NCI-H2227 (cell line): ENCODE data around the gene SERINC5.
A peak's percentile ranks its signal among the peaks of the same experiment; 100 is the strongest.
"Not testable (repeated sequence)": the region's sequence is repeated elsewhere in the genome, so short reads cannot be mapped to it uniquely, and the experiment has no call there.

Experiments used
- DNase-seq: peaks from one replicate; lab custom pipeline; 2025; ENCODE audit not compliant: unreplicated experiment; lab: John Stamatoyannopoulos, UW

SERINC5 gene

DNA sequence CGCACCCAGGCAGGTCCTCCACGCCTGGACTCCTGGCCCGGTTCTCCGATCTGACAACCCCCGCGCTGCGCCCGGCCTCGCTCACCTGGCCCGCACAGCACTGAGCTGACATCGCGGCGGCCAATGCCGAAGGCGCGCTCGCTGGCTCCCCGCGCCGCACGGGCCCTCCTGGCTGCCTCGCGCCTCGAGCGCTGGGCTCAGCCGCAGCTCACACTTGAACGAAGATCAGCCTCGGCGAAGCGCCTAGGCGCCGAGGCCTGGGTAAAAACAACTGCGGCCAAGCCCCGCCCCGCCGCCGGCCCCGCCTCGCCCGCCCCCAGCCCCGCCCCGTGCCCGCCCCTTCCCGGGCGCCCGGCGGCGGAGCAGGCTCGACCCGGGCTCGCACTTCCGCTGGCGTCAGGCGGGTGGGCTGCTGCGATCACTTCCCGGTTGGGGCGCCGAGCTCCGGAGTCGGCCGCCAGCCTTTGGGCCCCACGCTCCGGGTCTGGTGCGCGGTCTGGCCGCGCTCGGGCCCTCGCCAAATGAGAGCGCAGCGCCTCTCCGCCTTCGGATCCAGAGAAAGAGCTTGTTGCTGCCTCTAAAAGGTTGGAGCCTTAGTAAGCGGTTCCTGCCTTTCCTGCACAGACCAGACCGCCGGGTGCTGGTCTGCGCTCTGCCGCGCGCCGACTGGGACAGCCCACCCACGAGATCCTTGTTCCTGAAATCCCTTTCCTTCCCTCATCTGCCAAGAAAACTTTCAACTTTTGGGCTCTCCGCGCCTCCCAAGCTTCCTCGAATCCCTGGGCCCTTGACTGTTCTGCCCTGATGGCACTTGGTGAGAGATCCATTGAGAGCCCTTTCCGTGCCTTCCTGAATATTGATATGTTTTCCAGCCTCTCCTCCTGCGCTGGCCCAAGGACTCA is at the start of gene SERINC5:
Gene SERINC5, minus strand, starts transcription at position 238 of the 902 bp plus-strand sequence. Its CDS starts 126 bp downstream, at position 112.
- peak; percentile 67 for DNase-seq

DNA sequence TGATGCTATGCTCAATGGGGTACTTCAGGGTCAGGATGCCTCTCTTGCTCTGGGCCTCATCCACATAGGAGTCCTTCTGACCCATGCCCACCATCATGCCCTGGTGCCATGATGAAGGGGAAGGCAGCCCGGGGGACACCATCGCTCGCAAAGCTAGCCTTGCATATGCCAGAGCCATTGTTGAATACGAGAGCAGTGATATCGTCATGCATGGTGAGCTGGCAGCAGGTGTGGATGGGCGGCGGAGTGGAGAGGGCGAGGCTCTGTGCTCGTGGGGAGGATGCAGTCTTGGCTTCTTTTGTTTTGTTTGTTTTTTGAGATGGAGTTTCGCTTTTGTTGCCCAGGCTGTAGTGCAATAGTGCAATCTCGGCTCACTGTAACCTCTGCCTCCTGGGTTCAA is 46.8 kb upstream of the SERINC5 start:
- DNase-seq = no peak

DNA sequence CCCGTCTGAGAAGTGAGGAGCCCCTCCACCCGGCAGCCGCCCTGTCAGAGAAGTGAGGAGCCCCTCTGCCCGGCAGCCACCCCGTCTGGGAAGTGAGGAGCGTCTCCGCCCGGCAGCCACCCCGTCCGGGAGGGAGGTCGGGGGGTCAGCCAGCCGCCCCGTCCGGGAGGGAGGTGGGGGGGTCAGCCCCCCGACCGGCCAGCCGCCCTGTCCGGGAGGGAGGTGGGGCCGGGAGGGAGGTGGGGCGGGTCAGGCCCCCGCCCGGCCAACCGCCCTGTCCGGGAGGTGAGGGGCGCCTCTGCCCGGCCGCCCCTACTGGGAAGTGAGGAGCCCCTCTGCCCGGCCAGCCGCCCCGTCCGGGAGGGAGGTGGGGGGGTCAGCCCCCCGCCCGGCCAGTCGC is 45.5 kb upstream of the SERINC5 start:
- DNase-seq = not testable (repeated sequence)

DNA sequence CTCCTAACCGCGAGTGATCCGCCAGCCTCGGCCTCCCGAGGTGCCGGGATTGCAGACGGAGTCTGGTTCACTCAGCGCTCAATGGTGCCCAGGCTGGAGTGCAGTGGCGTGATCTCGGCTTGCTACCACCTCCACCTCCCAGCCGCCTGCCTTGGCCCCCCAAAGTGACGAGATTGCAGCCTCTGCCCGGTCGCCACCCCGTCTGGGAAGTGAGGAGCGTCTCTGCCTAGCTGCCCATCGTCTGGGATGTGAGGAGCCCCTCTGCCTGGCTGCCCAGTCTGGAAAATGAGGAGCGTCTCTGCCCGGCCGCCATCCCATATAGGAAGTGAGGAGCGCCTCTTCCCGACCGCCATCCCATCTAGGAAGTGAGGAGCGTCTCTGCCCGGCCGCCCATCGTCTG is 44.9 kb upstream of the SERINC5 start:
- DNase-seq = not testable (repeated sequence)

DNA sequence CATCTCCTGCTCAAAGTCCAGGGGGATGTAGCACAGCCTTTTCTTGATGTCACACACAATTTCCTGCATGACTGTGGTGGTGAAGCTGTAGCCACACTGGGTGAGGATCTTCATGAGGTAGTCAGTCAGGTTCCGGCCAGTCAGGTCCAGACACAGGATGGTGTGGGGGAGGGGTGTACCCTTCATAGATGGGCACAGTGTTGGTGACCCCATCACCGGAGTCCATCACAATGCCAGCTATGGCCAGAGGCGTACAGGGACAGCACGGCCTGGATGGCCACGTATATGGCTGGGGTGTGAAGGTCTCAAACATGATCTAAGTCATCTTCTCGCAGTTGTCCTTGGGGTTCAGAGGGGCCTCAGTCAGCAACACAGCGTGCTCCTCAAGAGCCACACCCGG is 44.3 kb upstream of the SERINC5 start:
- no peak for DNase-seq

DNA sequence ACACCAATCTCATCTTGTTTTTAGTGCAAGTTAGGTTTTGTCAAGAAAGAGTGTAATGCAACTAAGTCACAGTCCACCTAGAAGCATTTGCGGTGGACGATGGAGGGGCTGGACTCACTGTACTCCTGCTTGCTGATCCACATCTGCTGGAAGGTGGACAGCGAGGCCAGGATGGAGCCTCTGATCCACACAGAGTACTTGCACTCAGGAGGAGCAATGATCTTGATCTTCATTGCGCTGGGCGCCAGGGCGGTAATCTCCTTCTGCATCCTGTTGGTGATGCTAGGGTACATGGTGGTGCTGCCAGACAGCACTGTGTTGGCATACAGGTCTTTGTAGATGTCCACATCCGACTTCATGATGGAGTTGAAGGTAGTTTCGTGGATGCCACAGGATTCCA is 43.8 kb upstream of the SERINC5 start:
- no peak for DNase-seq

DNA sequence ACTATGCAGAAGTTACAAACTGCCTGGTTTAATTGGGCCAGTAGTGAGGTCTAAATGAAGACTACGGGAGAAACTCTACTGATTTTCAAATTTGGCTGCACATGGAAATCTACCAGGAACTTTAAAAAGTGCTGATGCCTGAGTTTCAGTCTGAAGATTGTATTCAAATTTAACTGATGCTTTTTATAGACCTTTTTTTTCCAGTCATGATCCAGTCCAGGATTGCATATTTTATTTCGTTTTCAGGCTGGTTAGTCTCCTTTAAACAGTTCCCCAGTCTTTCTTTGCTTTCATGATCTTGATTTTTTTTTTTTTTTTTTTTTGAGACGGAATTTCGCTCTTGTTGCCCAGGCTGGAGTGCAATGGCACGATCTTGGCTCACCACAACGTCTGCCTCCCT is 40.3 kb upstream of the SERINC5 start:
- DNase-seq = no peak

DNA sequence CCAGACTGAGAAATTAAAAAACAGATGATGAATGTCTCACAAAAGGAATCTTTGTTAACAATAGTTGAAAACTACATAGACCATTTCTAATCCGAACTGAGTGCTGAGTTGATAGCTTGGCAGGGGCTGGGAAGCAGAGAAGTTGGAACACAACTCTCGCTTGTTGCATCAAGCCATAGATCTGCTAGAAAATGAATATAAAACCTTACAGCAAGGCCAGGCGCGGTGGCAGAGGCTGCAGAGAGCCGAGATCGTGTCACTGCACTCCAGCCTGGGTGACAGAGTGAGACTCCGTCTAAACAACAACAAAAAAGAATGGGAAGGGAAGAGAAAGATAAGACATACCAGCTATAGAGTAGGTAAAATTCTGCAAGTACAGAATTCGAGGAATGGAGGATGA is 35.9 kb upstream of the SERINC5 start:
- DNase-seq = no peak

DNA sequence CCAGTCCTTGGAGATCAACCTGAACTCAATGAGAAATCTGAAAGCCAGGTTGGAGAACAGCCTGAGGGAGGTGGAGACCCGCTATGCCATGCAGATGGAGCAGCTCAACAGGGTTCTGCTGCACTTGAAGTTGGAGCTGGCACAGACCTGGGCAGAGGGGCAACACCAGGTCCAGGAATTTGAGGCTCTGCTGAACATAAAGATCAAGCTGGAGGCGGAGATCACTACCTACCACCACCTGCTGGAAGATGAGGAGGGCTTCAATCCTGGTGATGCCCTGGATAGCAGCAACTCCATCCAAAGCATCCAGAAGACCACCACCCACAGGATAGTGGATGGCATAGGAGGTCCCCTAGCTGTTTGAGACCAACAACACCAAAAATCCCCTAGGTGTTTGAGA is 33.5 kb upstream of the SERINC5 start:
- no peak for DNase-seq

DNA sequence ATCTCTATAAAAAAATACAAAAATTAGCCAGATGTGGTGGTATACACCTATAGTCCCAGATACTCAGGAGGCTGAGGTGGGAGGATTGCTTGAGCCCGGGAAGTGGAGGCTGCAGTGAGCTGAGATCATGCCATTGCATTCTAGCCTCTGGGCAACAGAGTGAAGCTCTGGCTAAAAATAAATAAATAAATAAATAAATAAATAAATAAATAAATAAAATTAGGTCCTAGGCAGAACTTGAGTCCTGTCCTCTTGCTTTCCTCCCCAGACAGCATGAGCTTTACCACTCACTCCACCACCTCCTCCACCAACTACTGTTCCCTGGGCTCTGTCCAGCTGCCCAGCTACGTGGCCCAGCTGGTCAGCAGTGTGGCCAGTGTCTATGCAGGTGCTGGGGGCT is 32.3 kb upstream of the SERINC5 start:
- no peak for DNase-seq

DNA sequence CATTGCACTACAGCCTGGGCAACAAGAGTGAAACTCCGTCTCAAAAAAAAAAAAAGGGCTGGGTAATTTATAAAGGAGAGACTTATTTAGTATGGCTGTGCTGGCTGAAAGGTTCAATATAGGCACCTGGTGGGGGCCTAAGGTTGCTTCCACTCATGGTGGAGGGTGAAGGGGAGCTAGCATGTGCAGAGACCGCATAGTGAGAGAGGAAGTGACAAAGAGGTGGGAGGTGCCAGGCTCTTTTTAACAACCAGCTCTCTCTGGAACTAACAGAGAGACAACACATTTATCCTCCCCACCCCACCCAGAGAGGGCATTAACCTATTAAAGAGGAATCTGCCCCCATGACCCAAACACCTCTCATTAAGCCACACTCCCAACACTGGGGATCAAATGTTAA is 28.9 kb upstream of the SERINC5 start:
- DNase-seq = no peak

DNA sequence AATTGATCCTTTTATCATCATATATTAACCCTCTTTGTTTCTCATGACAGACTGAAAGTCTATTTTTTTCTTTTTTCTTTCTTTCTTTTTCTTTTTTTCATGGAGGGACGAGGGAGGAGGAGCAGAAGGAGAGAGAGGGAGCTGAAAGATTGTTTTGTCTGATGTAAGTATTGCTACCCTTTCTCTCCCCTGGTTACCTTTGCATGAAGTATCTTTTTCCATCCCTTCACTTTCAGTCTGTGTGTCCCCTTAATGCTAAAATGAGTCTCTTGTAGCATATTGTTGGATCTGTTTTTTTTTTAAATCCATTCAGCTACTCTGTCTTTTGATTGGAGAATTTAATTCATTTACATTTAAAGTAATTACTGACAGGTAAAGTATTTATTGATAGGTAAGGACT is 27.5 kb upstream of the SERINC5 start:
- no peak for DNase-seq

DNA sequence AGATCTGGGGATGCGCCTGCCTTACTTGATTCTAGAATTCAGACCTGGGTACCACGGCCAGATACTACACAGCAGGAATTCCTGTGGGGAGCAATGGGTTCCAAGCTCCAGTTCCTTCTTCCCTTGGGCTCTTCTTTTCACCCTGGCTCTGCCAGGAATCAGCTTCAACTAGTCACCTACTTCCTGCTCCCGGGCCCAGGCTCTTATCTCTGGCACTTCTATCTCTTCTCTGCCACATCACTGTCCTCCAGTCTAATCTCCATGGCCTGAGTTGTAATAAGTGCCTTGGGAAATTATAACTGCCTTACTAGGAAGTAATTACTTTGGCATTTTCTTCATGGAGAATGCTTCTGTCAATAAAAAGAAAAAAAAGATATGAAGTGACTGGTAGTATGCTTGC is 26.2 kb upstream of the SERINC5 start:
- DNase-seq = no peak

DNA sequence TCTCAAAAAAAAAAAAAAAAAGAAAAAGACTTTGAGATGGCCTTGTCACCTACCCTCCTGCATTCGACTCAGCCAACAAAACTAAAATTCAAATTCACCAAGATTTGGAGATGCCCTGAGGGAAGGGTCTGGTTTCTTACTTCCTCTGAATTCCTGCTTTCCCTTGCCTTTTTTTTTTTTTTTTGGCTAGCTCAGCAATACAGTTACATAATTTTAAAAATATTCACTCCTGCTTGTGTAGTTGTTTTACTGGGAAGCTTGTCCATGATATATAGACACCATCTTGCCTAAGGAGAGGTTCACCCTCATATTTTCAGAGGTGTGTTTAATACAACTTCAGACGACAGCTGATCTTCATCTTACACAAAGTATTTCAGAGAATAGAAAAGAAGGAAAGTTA is 21.3 kb upstream of the SERINC5 start:
- no peak for DNase-seq

DNA sequence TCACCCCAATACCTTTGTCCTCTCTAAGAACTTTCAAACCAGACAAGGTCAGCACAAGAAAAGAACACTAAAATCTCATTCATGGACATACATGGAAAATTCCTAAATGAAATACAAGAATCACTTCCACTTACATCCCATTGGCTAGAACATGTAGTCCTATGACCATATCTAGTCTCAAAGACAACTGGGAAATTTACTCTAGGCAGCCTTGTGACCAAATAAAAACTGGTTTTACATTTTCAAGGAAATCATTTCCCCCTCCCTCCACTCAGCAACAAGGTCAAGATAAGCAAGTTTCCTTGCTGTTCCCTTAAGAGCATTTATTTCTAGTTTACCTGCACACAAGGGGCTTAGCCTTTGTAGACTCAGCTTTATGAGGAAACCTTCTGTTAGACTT is 20.3 kb upstream of the SERINC5 start:
- DNase-seq = no peak

DNA sequence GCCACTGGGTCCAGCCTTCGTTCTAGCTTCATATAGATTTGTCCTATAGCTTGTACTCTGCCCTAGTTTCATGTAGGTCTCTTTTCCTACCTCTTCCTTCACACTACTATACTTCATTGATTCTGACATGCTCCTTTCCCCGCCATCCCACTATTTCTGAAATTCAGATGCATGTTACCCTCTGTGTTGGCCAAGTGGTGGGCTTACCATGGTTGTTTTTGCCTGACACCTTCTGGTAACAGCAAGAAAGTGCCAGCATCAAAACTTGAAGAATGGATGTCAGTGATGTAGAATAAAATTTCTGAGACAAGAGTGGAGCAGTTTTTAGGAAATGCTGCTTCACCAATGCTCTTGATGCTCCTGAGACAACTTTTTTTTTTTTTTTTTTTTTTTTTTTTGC is 19.5 kb upstream of the SERINC5 start:
- peak; percentile 15 for DNase-seq

DNA sequence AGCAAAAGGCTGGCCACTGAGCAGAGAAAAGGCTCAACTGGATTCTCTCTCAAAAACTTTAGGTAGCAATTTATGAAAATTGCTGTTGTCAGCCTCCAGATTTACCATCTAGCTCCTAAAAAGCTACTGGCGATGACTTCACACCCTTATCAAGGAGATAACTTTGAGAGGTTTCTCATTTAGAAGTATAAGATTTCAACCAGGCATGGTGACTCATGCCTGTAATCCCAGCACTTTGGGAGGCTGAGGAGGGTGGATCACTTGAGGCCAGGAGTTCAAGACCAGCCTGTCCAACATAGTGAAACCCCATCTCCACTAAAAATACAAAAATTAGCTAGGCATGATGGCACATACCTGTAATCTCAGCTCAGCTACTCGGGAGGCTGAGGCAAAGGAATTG is 14.7 kb upstream of the SERINC5 start:
- DNase-seq = not testable (repeated sequence)

DNA sequence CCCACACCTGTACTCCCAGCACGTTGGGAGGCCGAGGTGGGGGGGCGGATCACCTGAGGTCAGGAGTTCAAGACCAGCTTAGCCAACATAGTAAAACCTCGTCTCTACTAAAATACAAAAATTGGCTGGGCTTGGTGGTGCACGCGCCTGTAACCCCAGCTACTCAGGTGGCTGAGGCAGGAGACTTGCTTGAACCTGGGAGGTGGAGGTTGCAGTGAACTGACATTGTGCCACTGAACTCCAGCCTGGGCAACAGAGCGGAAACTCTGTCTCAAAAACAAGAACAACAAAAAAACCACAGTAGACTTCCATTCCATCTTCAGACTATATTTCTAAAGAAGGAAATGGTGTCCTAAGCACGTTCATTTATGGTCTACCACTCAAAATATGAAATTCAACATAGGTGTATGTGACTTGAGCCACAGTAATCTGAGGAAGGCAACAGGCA is 14.2 kb upstream of the SERINC5 start:
- DNase-seq = no peak

DNA sequence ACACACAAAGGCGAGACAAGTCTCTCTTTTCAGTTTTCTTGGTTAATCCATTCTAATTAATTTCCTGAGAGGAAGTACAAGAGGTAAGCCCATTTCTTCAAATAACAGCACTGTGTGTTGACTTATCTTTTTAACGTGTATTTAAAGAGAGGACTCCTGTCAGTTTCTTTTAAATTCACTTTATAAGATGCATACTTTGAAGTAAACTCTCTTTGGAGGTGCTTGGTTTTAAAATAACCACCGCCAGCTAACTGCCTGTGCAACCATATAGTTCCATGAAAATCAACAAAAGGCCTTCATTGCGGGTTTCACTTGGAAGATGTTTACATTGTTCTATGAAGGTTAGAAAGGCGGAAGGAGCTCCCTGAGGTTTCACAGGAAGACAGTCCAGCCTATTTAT is 13.1 kb upstream of the SERINC5 start:
- no peak for DNase-seq

DNA sequence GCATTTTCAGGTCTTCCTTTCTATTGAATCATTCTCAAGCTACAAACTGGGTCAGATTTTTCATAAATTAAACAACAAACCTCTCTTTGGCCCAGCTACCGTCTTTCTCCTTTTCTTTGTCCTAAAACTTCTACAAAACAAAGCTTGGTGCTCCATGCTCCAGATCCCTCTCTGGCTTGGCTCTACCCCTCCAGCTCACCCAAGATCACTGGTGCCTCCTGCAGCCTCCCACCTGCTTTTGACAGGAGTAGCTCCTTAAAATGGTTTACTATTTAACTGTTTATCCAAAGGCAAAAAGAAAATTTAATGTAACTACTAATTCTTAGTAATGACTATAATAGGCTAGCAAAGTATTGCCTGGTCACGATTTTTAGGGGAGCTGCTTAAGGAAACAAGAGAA is 10.7 kb upstream of the SERINC5 start:
- DNase-seq = no peak

DNA sequence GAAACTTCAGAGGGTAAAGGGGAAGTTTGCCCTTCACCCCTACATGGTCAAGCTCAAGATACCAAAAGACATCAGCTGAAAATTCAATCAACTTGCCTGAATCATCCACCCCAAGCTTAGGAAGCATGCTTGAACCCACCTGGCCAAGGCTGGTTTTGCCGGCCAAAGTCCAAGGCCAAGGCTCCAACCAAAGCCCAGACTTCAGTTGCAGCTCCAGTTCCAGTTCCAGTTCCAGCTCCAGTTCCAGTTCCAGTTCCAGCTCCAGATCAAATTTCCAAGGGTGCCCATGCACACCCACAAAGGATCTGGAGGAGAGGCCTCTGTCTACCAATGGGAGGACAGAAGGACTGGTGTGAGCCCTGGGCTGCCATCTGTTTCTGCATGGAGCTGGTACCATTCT is 4.6 kb upstream of the SERINC5 start:
- no peak for DNase-seq

DNA sequence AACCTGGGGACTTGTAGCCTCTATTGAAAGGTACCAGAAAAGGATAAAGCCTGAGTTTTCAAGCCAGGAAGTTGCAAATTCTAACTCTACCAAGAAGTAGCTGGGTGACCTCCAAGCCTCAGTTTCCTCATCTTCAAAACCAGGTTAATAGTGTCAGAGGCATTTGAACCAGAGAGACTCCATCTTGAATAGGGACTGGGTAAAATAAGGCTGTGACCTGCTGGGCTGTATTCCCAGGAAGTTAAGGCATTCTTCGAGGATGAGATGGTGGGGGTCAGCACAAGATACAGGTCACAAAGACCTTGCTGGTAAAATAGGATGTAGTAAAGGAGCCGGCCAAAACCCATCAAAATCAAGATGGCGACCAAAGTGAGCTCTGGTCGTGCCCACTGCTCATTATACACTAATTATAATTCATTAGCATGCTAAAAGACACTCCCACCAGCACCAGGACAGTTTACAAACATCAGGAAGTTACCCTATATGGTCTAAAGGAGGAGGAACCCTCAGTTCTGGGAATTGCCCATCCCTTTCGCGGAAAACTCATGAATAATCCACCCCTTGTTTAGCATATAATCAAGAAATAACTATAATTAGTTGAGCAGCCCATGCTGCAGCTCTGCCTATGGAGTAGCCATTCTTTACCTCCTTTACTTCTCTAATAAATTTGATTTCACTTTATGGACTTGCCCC is 3.8 kb upstream of the SERINC5 start:
- DNase-seq = no peak
